MM.1S (cell line): ENCODE results near the gene WFDC5.

Source experiments
- EZH2 ChIP-seq: fragments of 300-600 bp; sonication (generic); optimal IDR thresholded peaks from 2 replicates; pipeline ENCODE3; 2017; ENCODE audit warnings: low read depth, mild to moderate bottlenecking, antibody characterized with exemption, low read length, mixed read lengths
- EZH2phosphoT487 ChIP-seq: fragments of 300-600 bp; sonication (generic); IDR thresholded peaks from 2 replicates; pipeline ENCODE4 v1.6.1; 2018; ENCODE audit warnings: antibody characterized with exemption, low read length
- TF ChIP-seq, protein P1 (sequence below): fragments of 300-600 bp; sonication (generic); IDR thresholded peaks from 2 replicates; pipeline ENCODE4 v1.5.1; 2016; ENCODE audit warnings: antibody characterized with exemption, low read length, mixed read lengths

DNA sequence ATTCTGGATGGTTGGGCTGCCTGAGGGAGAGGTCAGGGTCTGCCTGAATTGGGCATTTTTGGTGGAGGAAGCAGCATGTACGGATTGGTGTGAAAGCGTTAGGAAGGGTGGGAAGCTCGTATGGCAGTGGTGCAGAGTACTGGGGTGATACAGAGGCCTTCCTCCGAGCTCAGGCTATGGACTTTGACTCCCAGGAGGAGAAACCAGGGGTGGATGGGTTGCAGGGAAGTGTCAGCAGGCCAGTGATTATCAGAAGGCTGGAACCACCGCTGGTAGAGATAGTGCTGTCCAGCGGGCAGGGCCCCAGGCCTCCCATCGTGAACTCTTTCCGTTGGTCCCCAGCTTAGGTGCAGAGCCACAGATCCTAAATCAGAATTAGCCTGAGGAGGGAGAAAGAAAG, 5.3 kb downstream of the WFDC5 start:
- TF ChIP-seq, protein P1, sequence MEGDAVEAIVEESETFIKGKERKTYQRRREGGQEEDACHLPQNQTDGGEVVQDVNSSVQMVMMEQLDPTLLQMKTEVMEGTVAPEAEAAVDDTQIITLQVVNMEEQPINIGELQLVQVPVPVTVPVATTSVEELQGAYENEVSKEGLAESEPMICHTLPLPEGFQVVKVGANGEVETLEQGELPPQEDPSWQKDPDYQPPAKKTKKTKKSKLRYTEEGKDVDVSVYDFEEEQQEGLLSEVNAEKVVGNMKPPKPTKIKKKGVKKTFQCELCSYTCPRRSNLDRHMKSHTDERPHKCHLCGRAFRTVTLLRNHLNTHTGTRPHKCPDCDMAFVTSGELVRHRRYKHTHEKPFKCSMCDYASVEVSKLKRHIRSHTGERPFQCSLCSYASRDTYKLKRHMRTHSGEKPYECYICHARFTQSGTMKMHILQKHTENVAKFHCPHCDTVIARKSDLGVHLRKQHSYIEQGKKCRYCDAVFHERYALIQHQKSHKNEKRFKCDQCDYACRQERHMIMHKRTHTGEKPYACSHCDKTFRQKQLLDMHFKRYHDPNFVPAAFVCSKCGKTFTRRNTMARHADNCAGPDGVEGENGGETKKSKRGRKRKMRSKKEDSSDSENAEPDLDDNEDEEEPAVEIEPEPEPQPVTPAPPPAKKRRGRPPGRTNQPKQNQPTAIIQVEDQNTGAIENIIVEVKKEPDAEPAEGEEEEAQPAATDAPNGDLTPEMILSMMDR: no peak
- TF ChIP-seq EZH2: no peak
- no peak for TF ChIP-seq EZH2phosphoT487
